GM21390 (cell line): Measurements from ENCODE around the gene FAM171A1.
"Not testable (repeated sequence)": the region's sequence is repeated elsewhere in the genome, so short reads cannot be mapped to it uniquely, and the experiment has no call there.

Experiments used
- ATAC-seq: cut with Tn5 transposase; IDR thresholded peaks from one replicate; pipeline ENCODE4 v1.9.1; 2021; ENCODE audit not compliant: unreplicated experiment

FAM171A1 gene

DNA sequence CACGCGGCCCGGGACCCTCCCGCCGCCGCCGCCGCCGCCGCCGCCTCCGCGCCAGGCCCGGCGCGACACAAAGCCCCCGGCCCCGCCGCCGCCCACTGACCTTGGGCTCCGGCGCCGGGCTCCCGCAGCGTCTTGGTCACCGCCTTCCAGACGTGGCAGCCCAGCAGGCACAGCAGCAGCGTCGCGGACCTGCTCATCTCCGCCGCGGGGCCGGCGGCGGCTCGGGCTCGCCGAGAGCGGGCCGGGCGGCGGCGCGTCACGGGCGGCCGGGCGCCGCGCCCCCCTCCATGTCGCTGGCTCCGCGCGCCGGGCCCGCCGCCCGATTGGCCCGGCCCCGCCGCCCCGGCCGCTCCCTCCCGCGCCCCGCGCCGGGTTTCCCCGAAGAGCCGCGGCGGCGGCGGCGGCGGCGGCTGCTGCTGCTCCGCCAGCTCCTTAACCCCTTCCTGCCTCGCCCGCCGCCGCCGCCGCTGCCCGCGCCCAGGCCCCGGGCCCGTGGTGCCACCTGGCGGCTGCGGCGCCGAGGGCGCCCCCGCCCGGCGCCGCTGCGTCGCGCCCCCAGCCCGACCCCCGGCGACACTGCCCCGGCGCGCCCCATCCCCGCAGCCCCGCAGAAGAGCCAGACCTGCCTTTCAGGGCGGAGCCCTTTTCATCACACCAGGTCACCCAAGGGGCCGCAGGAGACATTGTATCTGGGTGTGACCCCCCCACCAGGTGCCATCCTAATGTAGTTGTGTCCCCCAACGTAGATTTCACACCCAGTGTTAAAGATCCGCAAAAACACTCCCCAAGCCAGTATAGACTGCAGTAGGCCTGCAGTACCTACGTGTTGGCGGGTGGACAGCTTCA is at the start of gene FAM171A1:
TSS of gene FAM171A1 (minus strand) at position 434 of the 846 bp plus-strand sequence. CDS start at position 197, 237 bp downstream.
- ATAC-seq = peak; percentile 53

DNA sequence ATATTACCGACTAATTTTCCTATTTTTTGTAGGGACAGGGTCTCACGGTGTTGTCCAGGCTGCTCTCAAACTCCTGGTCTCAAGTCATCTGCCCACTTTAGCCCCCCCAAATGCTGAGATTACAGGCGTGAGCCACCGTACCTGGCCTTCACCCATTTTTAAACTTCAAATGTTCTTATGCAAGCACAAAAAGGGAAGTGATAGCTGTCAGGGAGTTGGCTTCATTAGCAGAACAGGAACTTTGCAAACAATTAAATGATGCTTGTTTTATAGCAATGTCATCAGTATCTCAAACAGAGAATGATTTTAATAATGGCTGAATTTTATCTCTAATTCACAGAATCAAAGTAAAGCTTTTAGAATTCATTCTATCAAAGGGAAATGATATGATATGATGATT is 49.8 kb upstream of the FAM171A1 start:
- ATAC-seq = no peak

DNA sequence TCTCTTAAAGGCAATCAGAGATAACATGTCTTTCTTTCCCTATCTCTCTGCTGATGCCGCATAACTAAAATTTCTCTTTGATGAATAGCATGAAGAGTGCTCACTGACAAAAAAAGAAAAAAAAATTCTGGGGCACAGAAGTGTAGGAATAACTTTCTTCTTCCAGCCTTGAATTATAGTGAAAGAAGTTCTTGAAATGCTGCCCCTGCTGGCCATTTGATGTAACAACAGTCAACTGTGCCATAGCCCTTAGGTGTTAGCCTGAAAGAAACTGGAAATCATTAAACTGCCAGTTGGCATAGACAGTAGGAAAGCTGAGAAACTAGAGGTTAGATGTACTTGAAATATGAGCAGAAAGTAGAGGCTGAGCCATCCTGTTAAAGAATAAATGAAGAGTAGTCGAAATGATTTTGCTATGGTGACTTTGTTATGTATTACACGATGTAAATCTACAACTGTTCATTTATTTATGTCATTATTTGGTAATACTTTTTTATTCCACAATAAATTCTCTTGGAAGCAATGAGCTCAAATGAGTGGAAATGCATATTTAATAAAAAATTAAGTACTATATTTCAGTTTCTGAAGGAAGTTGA is 48.3 kb upstream of the FAM171A1 start:
- peak; percentile 64 for ATAC-seq

DNA sequence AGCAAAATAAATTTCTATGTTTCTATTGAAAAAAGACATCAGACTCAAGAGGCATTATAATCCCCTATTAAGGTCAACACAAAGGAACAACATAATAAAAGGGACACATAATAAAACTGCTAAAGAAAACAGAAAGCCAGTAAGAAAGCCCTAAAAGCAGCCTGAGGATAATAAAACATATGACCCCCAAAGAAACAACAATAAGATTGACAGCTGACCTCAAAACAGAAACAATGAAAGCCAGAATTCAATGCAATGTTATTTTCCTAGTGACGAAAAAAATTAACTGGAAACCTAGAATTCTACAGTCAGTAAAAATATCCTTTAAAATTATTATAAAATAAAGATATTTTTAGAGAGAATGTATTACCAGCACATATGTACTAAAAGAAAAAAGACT is 44.9 kb upstream of the FAM171A1 start:
- no peak for ATAC-seq

DNA sequence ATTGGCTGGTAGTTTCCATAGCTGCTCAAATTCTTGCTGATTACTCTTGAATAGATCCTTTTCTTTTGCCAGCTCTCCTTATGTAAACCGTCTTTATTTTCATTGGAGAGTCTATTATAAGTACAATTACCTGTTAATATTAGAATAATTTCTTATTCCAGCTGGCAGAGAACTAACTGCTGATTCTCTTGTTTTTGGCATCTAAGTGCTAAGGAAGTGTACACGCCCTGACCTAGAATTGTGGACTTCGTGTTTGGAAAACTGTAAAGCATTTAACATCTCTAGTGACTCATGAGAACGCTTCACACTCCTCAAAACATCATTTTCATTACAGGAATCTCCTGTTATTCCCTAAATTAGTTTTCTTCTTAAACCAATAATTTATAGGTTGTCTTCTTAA is 39.9 kb upstream of the FAM171A1 start:
- no peak for ATAC-seq

DNA sequence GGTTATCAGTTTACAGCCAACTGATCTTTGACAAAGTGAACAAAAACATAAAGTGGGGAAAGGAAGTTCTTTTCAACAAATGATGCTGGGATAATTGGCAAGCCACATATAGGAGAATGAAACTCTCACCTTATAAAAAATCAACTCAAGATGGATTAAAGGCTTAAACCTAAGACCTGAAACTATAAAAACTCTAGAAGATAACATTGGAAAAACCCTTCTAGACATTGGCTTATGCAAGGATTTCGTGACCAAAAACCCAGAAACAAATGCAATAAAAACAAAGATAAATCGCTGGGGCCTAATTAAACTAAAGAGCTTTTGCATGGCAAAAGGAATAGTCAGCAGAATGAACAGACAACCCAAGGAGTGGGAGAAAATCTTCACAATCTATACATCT is 38.3 kb upstream of the FAM171A1 start:
- ATAC-seq = not testable (repeated sequence)

DNA sequence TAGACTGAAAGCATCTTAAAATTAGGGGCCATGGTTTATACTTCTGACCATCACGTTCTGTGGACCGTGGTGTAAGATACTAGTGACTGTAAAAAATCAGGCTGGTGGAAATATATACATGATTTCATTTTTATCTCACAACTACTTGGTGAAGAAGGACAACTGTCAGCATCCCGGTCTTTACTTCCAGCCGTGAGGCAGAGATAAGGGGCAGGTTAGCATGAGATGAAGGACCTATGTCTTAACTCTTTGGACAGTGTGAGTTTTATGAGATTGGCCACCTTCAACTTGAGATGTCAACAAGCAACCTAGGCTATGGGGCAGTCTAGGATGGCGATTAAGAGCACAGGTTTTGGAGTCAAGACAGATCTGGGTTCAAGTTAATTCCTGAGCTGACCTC is 37.5 kb upstream of the FAM171A1 start:
- ATAC-seq = no peak

DNA sequence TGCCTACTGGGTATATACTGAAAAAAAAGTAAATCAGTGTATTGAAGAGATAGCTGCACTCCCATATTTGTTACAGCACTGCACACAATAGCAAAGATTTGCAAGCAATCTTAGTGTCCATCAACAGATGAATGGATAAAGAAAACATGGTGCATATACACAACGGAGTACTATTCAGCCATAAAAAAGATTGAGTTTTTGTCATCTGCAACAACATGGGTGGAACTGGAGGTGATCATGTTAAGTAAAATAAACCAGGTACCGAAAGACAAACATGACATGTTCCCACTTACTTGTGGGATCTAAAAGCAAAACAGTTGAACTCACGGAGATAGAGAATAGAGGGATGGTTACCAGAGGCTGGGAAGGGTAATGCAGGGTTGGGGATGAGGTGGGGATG is 34.2 kb upstream of the FAM171A1 start:
- no peak for ATAC-seq

DNA sequence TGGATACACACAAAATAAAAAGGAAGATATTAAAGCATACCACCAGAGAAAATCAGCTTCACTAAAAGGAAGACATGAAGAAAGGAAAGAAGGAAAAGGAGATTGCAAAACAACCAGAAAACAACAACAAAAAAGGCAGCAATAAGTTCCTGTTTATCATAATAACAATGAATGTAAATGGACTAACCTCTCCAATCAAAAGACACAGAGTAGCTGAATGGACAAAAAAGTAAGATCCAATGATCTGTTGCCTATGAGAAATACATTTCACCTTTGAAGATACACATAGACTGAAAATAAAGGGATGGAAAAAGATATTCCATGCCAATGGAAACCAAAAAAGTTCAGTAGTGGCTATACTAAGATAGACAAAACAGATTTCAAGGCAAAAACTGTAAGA is 30.3 kb upstream of the FAM171A1 start:
- no peak for ATAC-seq

DNA sequence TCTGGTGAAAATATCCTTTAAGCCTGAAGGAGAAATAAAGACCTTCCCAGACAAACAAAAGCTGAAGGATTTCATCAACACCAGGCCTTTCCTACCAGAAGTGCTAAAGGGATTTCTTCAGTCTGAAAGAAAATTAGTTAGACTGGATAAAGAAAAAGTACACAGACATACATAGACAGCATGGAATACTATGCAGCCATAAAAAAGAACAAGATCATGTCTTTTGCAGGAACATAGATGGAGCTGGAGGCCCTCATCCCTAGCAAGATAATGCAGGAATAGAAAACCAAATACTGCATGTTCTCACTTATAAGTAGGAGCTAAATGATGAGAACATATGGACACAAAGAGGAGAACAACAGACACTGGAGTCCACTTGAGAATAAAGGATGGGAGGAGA is 29.4 kb upstream of the FAM171A1 start:
- ATAC-seq = not testable (repeated sequence)

DNA sequence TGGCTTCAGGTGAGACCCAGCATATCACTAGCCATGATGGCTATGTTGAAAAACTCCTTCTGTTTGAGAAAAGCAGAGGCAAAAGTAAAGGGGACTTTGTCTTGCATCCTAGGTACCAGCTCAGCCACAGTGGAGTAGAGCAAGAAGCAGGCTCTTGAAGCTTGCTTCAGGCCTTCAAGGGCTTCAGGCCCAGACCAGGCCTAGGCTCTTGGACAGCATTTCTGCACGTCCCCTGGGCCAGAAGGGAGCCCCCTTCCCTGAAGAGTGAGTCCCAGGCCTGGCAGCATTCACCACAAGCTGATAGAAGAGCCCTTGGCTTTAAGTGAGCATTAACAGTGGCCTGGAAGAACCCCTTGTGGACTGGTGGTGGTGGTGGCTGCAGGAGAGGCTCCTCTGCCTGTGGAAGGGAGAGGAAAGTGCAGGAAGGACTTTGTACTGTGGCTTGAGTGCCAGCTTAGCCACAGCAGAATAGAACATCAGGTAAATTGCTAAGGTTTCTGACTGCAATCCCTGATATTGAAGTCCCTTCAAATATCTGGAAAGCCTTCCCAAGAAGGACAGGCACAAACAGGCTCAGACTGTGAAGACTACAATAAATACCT is 28.1 kb upstream of the FAM171A1 start:
- ATAC-seq = no peak

DNA sequence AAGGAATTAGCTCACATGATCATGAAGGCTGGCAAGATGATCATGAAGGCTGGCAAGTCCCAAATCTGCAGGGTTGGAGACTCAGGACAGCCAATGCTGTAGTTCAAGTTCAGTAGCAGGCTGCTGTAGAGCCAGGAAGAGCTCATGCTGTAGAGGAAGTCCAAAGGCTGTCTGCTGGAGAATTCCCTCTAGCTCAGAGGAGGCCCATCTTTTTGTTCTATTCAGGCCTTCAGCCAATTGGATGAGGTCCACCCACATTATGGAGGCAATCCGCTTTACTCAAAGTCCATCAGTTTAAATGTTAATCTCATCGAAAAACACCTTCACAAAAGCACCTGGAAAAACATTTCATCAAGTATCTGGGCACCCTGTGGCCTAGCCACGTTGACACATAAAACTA is 24.8 kb upstream of the FAM171A1 start:
- ATAC-seq = no peak

DNA sequence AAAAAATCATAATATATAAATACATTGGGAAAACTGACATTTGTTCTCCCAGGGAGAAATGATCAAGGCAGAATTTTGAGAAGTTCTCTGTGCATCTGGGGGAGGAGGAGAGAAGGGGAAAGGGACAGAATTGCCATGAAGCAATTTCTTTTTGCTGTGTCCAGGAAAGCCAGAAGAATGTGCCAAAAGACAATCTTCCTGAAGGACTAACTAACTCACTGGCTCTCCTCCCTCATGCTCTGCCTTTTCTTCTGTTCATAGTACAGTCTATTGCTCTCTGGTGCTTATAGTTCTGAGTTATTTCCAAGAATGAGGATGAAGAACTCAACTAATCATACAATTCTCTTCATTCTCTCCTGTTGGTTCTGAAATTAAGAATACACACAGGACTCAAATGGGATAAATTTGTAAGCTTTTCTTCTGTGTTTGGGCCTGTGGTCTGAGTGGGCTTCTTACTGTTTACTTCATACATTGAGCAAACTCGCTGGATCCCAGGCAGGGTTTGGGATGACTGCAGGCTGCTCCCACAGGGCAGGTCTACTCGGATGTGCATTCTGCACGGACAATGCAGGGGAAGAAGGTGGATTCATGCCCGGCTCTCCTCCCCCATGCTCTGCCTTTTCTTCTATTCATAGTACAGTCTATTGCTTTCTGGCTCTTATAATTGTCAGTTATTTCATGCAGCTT is 22.2 kb upstream of the FAM171A1 start:
- ATAC-seq = no peak

DNA sequence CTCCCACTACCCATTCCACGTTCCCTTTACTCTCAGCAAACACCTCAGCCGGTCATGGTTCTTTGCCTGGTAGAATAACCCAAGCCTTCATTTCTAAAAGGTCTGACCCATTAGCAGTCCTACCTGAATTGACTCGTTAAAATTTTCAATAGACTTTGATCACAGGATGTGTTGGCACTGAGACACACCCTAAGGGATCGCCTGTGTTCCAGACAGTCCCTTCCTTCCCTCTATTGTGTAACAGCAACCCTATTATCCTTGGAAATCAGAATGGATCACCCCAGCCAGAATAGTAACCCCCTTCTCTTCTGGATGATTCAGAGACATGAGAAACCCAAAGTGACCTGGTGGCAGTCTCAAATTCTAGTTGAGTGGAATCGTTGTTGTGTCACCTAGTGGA is 20.4 kb upstream of the FAM171A1 start:
- ATAC-seq = no peak

DNA sequence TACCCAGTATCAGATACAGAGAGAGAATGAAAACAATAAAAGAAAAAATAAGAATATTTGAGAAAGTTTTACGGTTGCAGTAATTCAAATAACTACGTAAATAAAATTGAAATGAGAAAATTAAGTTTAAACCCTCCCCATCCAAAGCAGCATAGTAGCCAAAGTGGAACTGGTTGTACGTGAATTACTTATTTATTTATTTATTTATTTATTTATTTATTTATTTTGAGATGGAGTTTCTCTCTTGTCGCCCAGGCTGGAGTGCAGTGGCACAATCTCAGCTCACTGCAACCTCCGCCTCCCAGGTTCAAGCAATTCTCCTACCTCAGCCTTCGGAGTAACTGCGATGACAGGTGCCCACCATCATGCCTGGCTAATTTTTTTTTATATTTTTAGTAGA is 17.1 kb upstream of the FAM171A1 start:
- not testable (repeated sequence) for ATAC-seq

DNA sequence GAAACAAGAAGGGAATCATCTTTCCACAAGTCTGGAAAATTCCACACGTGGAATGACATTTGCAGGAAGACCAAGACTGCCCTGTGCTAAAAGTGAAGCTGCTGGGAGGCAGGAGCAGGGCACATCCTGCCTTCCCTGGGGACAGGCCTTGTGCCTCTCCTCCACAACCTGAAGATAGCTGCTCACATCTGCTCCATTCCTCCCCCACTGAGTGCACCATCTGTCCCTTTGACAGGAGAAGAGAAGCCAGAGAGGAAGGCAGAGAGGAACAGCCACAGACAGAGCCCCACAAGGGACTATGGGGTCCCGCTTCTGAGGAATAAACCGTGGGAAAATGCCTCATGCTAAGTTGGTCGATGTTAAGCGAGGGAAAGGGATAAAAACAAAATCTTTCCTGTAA is 15.9 kb upstream of the FAM171A1 start:
- ATAC-seq = no peak

DNA sequence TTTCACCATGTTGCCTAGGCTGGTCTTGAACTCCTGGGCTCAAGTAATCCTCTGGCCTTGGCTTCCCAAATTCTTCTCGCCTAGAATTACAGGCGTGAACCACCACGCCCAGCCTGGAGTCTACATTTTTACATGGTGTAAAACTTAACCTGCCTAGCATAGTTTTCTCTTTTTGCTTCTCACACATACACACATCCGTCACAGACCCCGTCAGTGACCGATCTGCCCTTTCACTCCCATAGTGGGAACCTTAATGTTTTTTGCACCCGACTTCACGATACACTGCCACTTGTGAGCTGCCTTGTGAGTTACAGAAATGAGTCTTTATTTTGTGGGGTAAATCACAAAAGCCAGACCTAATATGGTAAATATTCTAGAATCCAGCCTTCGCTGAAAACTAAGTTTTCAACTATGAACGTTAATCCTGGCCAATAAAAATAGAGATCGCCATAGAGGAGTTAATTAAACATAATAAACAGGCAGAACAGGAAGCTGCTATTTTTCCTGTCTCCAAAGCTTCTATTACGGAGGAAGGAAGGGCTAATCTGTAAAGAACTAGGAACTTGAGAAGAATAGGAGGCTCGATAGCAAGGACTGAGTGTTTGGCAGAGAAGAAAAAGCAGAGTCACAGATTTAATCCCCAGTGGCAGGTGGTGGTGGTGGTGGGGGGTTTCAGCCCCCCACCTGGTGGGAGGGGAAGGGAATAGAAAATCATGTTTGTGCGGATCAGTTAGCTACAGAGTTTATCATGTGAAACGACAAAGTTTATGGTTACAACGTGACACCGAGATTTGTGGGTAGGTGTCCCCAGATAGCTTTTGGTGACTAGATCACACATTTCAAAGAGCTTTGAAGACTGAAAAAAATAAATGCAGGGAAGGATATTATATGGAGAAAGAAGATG is 14.7 kb upstream of the FAM171A1 start:
- no peak for ATAC-seq

DNA sequence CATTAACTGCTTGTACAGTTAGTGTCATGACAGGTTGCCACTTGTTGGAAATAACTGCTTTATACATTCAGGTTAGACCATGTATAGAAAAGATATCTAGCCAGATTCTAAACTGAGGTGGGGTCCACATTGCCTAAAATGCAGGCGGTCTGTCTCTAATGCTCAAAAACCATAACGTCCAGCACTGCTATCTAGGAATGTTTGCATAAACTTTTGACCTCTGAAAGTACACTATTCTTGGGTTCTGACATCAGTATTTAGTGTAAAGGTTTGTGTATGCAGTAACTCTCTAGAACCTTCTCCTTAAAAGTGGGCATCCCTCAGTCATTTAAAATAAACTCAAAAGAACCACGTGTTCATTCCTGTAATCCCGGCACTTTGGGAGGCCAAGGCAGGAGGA is 10.3 kb upstream of the FAM171A1 start:
- ATAC-seq = no peak

DNA sequence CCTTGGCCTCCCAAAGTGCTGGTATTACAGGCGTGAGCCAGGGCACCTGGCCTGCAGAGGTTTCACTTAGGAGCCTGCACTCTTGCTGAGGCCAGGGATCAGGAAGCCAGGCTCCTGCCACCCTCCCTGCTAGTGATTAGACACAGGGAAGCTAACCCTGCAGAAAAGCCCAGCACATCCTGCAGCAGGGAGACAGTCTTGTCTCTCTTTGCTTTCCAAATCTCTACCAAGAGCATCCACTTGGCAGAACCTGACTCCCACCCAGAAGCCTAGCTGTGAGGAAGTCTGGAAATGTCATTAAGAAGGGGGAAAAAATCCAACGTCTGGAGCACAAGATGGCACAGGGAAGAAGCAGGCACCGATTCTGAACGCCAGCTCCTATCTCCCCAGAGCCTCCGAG is 8.0 kb upstream of the FAM171A1 start:
- ATAC-seq = no peak

DNA sequence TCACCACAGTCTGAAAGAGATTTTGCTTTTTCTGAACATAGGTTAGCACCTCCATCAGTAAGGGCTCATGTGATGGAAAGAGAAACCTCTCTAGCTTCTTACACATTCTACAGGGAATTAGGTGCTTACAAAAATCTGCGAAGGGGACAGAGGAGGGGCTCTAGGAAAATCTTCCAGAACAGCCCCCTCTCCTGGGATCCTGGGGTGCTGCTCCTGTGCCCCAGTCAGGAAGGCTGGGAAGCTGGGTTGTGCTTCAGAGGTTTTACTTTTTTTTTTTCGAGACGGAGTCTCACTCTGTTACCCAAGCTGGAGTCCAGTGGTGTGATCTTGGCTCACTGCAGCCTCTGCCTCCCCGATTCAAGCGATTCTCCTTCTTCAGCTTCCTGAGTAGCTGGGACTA is 7.5 kb upstream of the FAM171A1 start:
- ATAC-seq = no peak

DNA sequence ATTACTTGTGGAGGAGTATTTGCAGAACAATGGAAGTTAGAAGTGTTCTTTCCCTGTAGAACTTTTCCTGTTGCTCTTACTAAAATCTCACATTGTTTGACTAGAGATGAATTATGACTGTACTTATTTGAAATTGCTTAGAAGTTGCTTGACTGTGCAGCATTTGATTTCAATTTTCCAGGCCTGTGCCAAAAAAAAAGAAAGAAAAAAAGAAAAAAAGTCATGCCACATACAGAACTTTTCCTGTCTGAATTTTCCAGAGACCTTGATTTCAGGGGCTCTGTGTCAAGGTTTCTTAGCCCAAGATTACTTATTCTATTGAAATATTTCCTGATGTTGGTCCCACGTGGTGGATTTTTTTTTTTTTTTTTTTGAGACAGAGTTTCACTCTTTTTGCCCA is 3.5 kb upstream of the FAM171A1 start:
- ATAC-seq = no peak
